OCI-LY7 (cell line): ENCODE measurements around the gene ARL16.

ENCODE experiments used
- EZH2phosphoT487 ChIP-seq: fragments of 200-600 bp; sonication (generic); IDR thresholded peaks from 2 replicates; pipeline ENCODE4 v1.6.1; 2018; ENCODE audit warnings: low read depth, borderline replicate concordance, mild to moderate bottlenecking, mixed run types, antibody characterized with exemption, low read length, moderate library complexity, mixed read lengths
- TF ChIP-seq, protein P1 (sequence below): fragments of 200-600 bp; sonication (generic); conservative IDR thresholded peaks from 2 replicates; pipeline ENCODE4 v1.5.1; 2014; ENCODE audit warnings: mild to moderate bottlenecking, antibody characterized with exemption, low read length, moderate library complexity, mixed read lengths

DNA sequence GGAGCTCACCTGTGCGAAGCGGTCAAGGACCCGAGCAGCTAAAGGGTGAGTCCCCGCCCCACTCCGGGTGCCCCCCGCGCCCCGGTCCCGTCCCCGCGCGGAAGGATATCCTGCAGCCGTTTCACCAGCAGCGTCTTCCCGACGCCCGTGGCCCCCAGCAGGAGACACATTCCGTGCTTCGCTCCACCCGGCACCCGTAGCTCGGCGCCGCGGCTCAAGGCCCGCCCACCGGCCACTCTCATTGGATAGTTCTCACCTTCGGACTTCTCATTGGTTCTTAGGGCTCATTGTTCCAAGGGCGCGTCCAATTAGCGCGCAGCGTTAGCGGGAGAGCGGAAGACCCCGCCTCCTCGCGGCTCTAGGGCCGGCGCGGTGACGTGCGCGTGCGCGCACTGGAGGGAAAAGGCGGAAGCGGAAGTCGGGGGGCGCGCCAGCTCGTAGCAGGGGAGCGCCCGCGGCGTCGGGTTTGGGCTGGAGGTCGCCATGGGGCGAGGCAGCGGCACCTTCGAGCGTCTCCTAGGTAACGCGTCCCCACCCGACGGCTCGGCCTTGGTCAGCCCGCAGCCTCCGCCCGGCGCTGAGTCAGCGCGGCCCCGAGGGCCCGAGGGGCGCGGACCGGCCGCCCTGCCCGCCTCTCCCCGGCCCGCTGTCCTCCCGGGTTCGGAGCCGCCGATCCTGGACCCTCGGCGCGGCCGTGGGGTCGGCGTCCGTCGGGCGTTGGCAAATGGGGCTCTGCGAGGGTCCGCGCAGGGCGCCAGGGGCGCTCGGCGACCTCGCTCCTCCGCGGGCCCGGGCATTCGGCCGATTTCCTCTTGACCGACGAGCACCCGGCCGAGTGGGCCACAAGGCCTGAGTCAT is at the start of gene ARL16, which contains the start of gene HGS:
- TF ChIP-seq, protein P1, sequence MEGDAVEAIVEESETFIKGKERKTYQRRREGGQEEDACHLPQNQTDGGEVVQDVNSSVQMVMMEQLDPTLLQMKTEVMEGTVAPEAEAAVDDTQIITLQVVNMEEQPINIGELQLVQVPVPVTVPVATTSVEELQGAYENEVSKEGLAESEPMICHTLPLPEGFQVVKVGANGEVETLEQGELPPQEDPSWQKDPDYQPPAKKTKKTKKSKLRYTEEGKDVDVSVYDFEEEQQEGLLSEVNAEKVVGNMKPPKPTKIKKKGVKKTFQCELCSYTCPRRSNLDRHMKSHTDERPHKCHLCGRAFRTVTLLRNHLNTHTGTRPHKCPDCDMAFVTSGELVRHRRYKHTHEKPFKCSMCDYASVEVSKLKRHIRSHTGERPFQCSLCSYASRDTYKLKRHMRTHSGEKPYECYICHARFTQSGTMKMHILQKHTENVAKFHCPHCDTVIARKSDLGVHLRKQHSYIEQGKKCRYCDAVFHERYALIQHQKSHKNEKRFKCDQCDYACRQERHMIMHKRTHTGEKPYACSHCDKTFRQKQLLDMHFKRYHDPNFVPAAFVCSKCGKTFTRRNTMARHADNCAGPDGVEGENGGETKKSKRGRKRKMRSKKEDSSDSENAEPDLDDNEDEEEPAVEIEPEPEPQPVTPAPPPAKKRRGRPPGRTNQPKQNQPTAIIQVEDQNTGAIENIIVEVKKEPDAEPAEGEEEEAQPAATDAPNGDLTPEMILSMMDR: no peak
- TF ChIP-seq EZH2phosphoT487: no peak
